SU-DHL-6 (cell line): ENCODE data around the gene ITPRIP.
A peak's percentile ranks its signal among the peaks of the same experiment; 100 is the strongest.

Experiments used
- H2AFZ ChIP-seq: fragments of 200-600 bp; sonication (generic); 2 replicates; pipeline ENCODE4 v1.6.1; 2014; ENCODE audit warnings: low read depth, mild to moderate bottlenecking, moderate library complexity, mixed read lengths, antibody characterized with exemption, low read length; ENCODE audit not compliant: severe bottlenecking
- H3F3A ChIP-seq: fragments of 200-600 bp; shearing (Covaris generic); 2 replicates; pipeline ENCODE4 v1.6.0; 2016; ENCODE audit warnings: antibody characterized with exemption, mild to moderate bottlenecking; ENCODE audit not compliant: insufficient read depth
- H3K27ac ChIP-seq: fragments of 200-600 bp; sonication (generic); 2 replicates; pipeline ENCODE4 v1.5.1; 2016; ENCODE audit warnings: low read depth, mild to moderate bottlenecking, low read length, moderate library complexity, mixed read lengths
- H3K27me3 ChIP-seq: fragments of 200-600 bp; sonication (generic), shearing (Covaris generic); 2 replicates; pipeline ENCODE4 v1.6.0; 2014; ENCODE audit warnings: mild to moderate bottlenecking, low read length
- H3K36me3 ChIP-seq: fragments of 200-600 bp; sonication (generic); 2 replicates; pipeline ENCODE4 v1.6.1; 2014; ENCODE audit warnings: mild to moderate bottlenecking, low read length, mixed read lengths
- H3K4me2 ChIP-seq: fragments of 300-600, 200-600 bp; shearing (Covaris generic), sonication (generic); 2 replicates; pipeline ENCODE4 v1.6.0; 2014; ENCODE audit warnings: low read length, low read depth, mild to moderate bottlenecking; ENCODE audit not compliant: poor library complexity, severe bottlenecking
- H3K4me3 ChIP-seq: fragments of 200-600 bp; sonication (generic); 2 replicates; pipeline ENCODE4 v1.5.1; 2014; ENCODE audit warnings: antibody characterized with exemption, low read length, mild to moderate bottlenecking, mixed read lengths; ENCODE audit not compliant: insufficient read depth, poor library complexity, severe bottlenecking
- H3K79me2 ChIP-seq: fragments of 200-600 bp; sonication (generic); 2 replicates; pipeline ENCODE4 v1.6.1; 2014; ENCODE audit warnings: mild to moderate bottlenecking, low read length, moderate library complexity; ENCODE audit not compliant: insufficient read depth
- H3K9ac ChIP-seq: fragments of 200-600 bp; sonication (generic); 2 replicates; pipeline ENCODE4 v1.7.0; 2014; ENCODE audit warnings: mild to moderate bottlenecking, low read length
- H3K9me2 ChIP-seq: fragments of 200-600 bp; sonication (generic); replicated peaks from 2 replicates; pipeline ENCODE4 v1.6.1; 2014; ENCODE audit warnings: low read length; ENCODE audit not compliant: insufficient read depth
- H3K9me3 ChIP-seq: fragments of 200-600 bp; sonication (generic); 2 replicates; pipeline ENCODE4 v1.6.1; 2014; ENCODE audit warnings: low read length, mixed read lengths; ENCODE audit not compliant: insufficient read depth
- H4K20me1 ChIP-seq: fragments of 200-600 bp; sonication (generic); 2 replicates; pipeline ENCODE4 v1.6.1; 2014; ENCODE audit warnings: low read depth, mild to moderate bottlenecking, antibody characterized with exemption, low read length, moderate library complexity, mixed read lengths
- EZH2phosphoT487 ChIP-seq: fragments of 200-600 bp; sonication (generic), shearing (Covaris generic); conservative IDR thresholded peaks from 2 replicates; pipeline ENCODE4 v1.6.1; 2018; ENCODE audit warnings: mild to moderate bottlenecking, antibody characterized with exemption, low read length, moderate library complexity, mixed read lengths
- TF ChIP-seq, protein P1 (sequence below): fragments of 200-600 bp; sonication (generic); IDR thresholded peaks from one replicate; pipeline ENCODE4 v1.5.1; 2017; ENCODE audit warnings: antibody characterized with exemption, mild to moderate bottlenecking, low read length, moderate library complexity; ENCODE audit not compliant: insufficient read depth, poor library complexity, severe bottlenecking

Gene ITPRIP

DNA sequence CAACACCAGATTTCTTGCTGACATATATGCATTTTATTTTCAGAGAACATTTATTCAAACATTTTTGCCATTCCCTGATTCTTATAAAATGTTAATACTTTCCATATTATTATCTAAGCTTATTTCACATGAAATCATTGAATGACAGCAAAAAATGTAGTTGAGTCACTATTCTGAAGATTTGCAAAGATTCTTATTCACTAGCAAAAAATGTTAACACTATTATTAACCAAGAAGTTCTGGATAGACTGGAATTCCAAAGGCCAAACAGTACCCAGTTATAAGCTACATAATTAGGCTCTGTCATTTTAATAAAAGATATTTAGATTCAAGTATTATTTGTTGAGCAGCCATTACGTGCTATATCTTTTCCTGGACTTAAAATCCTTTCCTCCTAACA, 65.0 kb downstream of the ITPRIP start:
- H3K9me2 ChIP-seq = no peaks in the 10 kb centered on the region
- no peak for TF ChIP-seq EZH2phosphoT487
- TF ChIP-seq, protein P1, sequence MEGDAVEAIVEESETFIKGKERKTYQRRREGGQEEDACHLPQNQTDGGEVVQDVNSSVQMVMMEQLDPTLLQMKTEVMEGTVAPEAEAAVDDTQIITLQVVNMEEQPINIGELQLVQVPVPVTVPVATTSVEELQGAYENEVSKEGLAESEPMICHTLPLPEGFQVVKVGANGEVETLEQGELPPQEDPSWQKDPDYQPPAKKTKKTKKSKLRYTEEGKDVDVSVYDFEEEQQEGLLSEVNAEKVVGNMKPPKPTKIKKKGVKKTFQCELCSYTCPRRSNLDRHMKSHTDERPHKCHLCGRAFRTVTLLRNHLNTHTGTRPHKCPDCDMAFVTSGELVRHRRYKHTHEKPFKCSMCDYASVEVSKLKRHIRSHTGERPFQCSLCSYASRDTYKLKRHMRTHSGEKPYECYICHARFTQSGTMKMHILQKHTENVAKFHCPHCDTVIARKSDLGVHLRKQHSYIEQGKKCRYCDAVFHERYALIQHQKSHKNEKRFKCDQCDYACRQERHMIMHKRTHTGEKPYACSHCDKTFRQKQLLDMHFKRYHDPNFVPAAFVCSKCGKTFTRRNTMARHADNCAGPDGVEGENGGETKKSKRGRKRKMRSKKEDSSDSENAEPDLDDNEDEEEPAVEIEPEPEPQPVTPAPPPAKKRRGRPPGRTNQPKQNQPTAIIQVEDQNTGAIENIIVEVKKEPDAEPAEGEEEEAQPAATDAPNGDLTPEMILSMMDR = no peak
- no peak overlapping the region for H3K4me2 ChIP-seq
- no peaks in the 10 kb centered on the region for H3K27me3 ChIP-seq
- no peak overlapping the region for H3K4me3 ChIP-seq
- H3K9me3 ChIP-seq = no peaks in the 10 kb centered on the region
- H3F3A ChIP-seq = no peaks in the 10 kb centered on the region
- H3K9ac ChIP-seq = no peak overlapping the region
- H3K27ac ChIP-seq = no peak overlapping the region
- H3K79me2 ChIP-seq = peaks cover 4% of the 10 kb centered on the region
- H4K20me1 ChIP-seq = no peaks in the 10 kb centered on the region
- H2AFZ ChIP-seq = no peak overlapping the region
- H3K36me3 ChIP-seq = no peaks in the 10 kb centered on the region

DNA sequence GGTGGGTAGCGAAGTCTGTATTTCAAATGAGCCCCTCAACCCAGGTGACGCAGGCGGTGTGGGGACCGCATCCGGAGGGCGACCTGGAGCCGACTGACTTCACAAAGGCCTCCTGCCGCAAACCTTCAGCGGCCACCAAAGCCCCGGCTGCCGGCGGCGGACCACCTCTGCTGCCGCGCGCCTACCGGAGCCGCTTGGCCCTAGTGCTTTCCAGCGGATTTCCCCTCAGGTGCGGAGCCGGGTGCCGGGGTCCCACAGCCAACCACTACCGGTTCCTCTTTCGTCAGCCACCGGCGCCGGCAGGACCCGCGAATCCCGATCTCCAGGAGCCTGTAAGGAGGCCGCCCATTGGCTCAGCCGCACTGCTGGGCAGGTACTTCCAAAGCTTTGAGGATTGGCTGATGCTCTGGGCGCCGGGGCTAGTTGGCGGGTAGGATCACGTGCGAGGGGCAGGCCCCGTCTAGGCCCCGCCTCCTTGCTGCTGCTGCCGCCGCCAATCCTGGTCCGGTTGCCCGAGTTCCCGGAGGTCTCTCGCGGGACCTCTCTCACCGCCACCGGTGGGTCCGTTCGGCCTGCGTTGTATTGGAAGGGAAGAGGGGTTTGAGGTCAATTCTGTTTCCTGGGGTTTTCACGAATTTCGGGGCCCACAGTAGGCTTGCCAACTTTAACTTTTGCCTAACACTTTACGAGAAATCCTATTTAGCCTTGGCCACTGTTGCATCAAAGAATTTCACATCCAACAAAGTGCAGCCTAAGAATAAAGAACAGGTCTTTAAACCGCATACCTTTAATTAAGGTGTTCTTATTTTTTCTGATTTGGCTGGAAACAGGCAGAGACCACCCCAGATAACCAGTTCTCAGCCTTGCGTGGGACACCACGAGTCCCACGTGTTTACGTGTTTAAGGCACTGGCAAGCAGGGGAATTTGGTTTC, 69.3 kb downstream of the ITPRIP start, which contains the start of gene GSTO2:
Gene GSTO2, plus strand, starts transcription at position 472 of the 933 bp plus-strand sequence. CDS start 5,732 bp downstream, outside the sequence.
- Histone ChIP-seq H3K9ac (peak within 1 kb of the TSS; percentile 87), H3K9me3 (no peaks in the 10 kb centered on the region), H3K79me2 (peaks cover 45% of the 10 kb centered on the region), H3F3A (no peaks in the 10 kb centered on the region), H3K27me3 (no peaks in the 10 kb centered on the region), H3K4me3 (peak within 1 kb of the TSS; percentile 99), H4K20me1 (no peaks in the 10 kb centered on the region), H3K4me2 (peak within 1 kb of the TSS; percentile 83), H3K27ac (peak within 1 kb of the TSS; percentile 60), H3K36me3 (no peaks in the 10 kb centered on the region), H3K9me2 (no peaks in the 10 kb centered on the region), H2AFZ (peak within 1 kb of the TSS; percentile 97)
- TF ChIP-seq, protein P1 = no peak

DNA sequence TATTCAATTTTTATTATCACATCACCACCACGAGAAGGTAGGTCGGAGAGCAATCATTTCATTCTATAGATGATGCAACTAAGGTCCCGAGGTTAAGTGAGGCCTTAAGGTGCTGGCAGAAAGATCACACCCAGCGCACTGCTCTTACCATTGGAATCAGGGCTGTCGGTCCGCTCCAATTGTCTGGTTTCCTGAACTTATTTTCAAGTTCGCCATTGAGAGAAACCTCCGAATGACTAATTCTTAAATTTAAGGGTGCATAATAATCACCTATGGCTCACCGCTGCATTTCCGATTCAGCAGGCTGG, 69.9 kb downstream of the ITPRIP start:
- no peaks in the 10 kb centered on the region for H3K9me2 ChIP-seq
- no peaks in the 10 kb centered on the region for H3K27me3 ChIP-seq
- peak overlapping the region; percentile 60 for H3K27ac ChIP-seq
- peak overlapping the region; percentile 67 for H3K4me2 ChIP-seq
- no peaks in the 10 kb centered on the region for H3K9me3 ChIP-seq
- H2AFZ ChIP-seq = peak overlapping the region; percentile 88
- TF ChIP-seq, protein P1 = no peak
- peak overlapping the region; percentile 99 for H3K4me3 ChIP-seq
- no peaks in the 10 kb centered on the region for H4K20me1 ChIP-seq
- peaks cover 51% of the 10 kb centered on the region for H3K79me2 ChIP-seq
- peak overlapping the region; percentile 87 for H3K9ac ChIP-seq
- no peaks in the 10 kb centered on the region for H3F3A ChIP-seq
- H3K36me3 ChIP-seq = no peaks in the 10 kb centered on the region
